ENCODE measurements around the gene LTB4R. TPM values are rescaled to one million over a fixed set of nuclear protein-coding genes. Genes with fewer than 3 reads are reported as not detected.

Gene LTB4R
- total RNA-seq = 6.7 TPM

DNA sequence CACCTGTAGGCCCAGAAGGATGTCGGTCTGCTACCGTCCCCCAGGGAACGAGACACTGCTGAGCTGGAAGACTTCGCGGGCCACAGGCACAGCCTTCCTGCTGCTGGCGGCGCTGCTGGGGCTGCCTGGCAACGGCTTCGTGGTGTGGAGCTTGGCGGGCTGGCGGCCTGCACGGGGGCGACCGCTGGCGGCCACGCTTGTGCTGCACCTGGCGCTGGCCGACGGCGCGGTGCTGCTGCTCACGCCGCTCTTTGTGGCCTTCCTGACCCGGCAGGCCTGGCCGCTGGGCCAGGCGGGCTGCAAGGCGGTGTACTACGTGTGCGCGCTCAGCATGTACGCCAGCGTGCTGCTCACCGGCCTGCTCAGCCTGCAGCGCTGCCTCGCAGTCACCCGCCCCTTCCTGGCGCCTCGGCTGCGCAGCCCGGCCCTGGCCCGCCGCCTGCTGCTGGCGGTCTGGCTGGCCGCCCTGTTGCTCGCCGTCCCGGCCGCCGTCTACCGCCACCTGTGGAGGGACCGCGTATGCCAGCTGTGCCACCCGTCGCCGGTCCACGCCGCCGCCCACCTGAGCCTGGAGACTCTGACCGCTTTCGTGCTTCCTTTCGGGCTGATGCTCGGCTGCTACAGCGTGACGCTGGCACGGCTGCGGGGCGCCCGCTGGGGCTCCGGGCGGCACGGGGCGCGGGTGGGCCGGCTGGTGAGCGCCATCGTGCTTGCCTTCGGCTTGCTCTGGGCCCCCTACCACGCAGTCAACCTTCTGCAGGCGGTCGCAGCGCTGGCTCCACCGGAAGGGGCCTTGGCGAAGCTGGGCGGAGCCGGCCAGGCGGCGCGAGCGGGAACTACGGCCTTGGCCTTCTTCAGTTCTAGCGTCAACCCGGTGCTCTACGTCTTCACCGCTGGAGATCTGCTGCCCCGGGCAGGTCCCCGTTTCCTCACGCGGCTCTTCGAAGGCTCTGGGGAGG is at the start of gene LTB4R:
LTB4R (plus strand) TSS at position 857 of the 959 bp plus-strand sequence. CDS start 4,150 bp downstream, outside the sequence.

DNA sequence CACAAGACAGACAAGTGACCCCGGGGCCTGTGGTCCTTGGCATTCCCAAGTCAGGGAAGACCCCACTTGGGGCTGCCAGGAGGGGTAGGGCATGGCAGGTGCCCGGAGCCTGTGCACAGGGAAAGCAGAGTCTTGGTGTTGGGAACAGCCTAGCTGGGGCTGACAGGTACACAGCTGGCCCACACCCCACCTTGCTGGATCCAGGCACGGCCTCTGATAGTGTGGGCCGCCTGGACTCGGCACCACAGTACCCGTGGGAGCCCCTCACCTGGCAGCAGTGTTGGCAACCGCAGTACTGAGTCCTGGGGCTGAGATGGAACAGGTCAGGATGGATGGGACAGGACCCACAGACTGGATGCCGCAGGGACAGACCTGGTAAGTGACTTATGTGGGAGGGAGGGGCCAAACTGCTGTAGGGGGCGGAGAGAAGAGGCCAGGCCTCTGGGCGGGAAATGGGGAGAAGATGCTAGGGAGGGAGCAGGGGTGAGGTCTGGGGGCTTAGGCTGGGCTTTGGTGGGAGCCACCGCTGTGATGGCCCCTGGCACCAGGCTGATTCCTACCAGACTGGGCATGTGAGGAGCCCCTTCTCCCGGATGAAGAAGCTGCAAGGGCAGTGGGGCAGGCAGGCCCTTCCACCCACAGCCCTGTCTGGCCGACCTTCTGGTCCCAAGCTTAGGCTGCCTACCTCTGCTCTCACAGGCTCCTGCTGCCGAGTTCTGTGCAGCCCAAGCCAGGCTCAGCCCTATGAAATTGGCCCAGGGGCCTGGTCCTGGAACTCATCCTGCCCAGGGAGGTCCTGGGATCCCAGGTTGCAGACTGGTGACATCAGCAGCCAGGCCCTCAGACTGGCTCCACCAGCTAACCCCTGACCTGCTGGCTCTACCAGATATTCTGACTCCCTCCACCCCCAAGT is 48.2 kb upstream of the LTB4R start, which contains the start of gene TGM1:
TGM1 (minus strand) TSS at position 357 of the 913 bp plus-strand sequence. CDS start 825 bp downstream, outside the sequence.

GRCh38 chr14:24271134-24271833 is 40.0 kb upstream of the LTB4R start, which contains the start of gene RABGGTA:
Gene RABGGTA, minus strand, starts transcription at chr14:24271597. Its CDS starts 482 bp downstream, at chr14:24271115.

GRCh38 chr14:24299255-24300191 is 11.8 kb upstream of the LTB4R start, which contains the start of the genes DHRS1 and NOP9:
Gene DHRS1, minus strand, starts transcription at chr14:24299780. Its CDS starts 674 bp downstream, at chr14:24299106.
Gene NOP9, plus strand, starts transcription at chr14:24299850. Its CDS starts 105 bp downstream, at chr14:24299955.

GRCh38 chr14:24307575-24308341 is 3.5 kb upstream of the LTB4R start, which contains the start of gene CIDEB:
Gene CIDEB, minus strand, starts transcription at chr14:24307977. Its CDS starts 119 bp downstream, at chr14:24307858.

DNA sequence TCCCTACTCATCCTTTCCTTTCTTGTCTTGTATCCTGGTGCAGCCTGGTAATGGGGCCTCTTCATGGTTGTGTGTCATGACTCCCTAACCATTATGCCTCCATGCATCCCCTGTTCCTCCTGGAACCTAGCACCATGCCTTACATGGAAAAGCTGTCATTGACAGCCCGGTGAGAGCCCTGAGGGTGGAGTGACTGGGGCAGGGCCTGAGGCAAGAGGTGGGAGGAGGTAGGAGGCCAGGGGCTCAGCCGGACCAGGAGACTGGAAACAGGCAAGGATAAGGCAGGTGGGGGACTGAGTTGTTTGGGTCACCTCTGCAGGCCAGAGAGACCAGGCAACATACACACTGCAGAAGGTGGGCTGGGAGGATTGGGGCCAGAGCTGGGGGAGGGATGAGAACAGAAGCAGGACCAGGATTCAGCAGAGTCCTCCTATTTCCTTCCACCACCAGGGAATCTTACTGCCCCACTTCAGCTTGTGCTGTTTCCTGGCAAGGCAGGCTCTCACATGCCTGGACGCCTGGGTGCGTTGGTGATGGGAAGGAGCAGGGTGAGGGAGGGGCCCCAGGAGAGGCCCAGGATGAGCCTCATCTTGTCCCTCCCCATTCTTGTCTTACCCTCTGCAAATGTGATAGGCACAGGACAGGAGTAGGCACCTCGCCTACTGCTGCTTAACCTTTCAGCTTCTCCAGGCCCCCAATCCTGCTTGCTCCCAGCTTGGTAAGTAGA is 1.6 kb upstream of the LTB4R start, which contains the start of gene LTB4R2:
LTB4R2 (plus strand) TSS at position 603 of the 727 bp plus-strand sequence. CDS start 525 bp downstream, outside the sequence.

DNA sequence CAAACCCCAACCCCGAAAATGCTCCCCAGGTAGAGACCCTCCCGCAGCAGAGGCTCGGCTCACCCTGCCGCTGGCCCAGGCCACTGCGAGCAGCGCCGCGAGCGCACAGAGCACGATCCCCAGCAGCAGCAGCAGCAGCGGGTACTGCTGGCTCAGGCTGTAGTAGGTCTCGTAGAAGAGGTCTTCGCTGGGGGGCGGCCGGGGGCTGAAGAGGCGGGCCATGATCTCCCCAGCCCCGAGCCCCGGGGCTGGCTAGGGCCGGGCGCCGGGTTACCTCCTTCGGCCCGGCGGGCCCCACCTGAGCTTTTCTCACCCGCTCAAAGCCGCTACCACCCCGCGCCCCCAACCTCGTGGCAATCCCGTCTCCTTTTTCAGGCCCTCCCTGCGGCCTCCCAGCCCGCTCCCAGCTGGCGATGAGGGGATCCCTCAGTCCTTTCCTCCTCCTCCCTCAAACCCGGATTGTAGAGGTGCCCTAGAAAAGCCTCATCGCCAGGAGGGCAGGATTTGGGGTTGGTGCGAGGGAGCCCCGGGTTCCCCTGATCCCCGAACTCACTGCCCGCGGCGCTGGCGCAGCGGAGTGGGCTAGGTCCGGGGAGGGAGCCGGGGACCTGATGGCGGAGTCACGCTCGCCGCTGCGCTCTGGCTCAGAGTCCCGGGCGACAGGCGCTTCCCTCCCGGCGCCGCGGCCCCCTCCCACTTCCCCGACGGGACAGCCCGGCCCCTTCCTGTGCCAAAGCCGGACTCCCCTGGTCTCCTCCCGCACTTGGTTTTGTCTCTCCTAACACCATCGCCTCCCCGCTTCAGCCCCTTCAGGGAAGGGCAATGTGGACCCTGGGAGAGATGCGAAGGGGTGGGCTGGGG is 23.4 kb downstream of the LTB4R start, which contains the start of gene ADCY4:
ADCY4 (minus strand) TSS at position 641 of the 861 bp plus-strand sequence; CDS start at position 222, 419 bp downstream.

GRCh38 chr14:24339284-24340151 is 28.2 kb downstream of the LTB4R start, which contains the start of gene RIPK3:
Gene RIPK3, minus strand, starts transcription at chr14:24339991. Its CDS starts 165 bp downstream, at chr14:24339826.

Small RNA genes lying within 50 kb of the gene (small RNA-seq; reads per million reads assigned to genes)
- not detected for gene RF00026 (ENCODE audit: low replicate concordance)

Other genes starting within 250 kb of the LTB4R start
- gene CPNE6, start 239.9 kb upstream of the LTB4R start, total RNA-seq = not detected
- 26.3 TPM for gene PCK2, start 217.2 kb upstream of the LTB4R start, total RNA-seq
- 145 TPM for gene DCAF11, start 196.7 kb upstream of the LTB4R start, total RNA-seq
- 4.4 TPM for gene NRL, start 196.6 kb upstream of the LTB4R start, total RNA-seq
- gene FITM1, start 180.8 kb upstream of the LTB4R start, total RNA-seq = 39.1 TPM
- gene PSME1, start 175.3 kb upstream of the LTB4R start, total RNA-seq = 95.0 TPM
- 13.4 TPM for gene EMC9, start 169.9 kb upstream of the LTB4R start, total RNA-seq
- gene PSME2, start 164.9 kb upstream of the LTB4R start, total RNA-seq = 85.5 TPM
- 52.8 TPM for gene RNF31, start 164.0 kb upstream of the LTB4R start, total RNA-seq
- gene IRF9, start 150.2 kb upstream of the LTB4R start, total RNA-seq = 58.3 TPM
- 28.1 TPM for gene REC8, start 139.4 kb upstream of the LTB4R start, total RNA-seq
- 56.7 TPM for gene IPO4, start 122.7 kb upstream of the LTB4R start, total RNA-seq
- 51.6 TPM for gene TM9SF1, start 116.1 kb upstream of the LTB4R start, total RNA-seq
- not detected for gene TSSK4, start 105.8 kb upstream of the LTB4R start, total RNA-seq
- 21.8 TPM for gene CHMP4A, start 98.0 kb upstream of the LTB4R start, total RNA-seq
- gene MDP1, start 95.4 kb upstream of the LTB4R start, total RNA-seq = 14.4 TPM
- gene NEDD8, start 79.1 kb upstream of the LTB4R start, total RNA-seq = 56.1 TPM
- 60.7 TPM for gene GMPR2, start 78.6 kb upstream of the LTB4R start, total RNA-seq
- gene TINF2, start 68.9 kb upstream of the LTB4R start, total RNA-seq = 48.2 TPM
- gene TGM1, start 48.3 kb upstream of the LTB4R start, total RNA-seq = 0.29 TPM
- gene RABGGTA, start 39.9 kb upstream of the LTB4R start, total RNA-seq = 18.9 TPM
- 29.6 TPM for gene DHRS1, start 11.7 kb upstream of the LTB4R start, total RNA-seq
- gene NOP9, start 11.7 kb upstream of the LTB4R start, total RNA-seq = 18.5 TPM
- gene CIDEB, start 3.5 kb upstream of the LTB4R start, total RNA-seq = 13.8 TPM
- gene LTB4R2, start 1.4 kb upstream of the LTB4R start, total RNA-seq = 9.1 TPM
- 29.7 TPM for gene ADCY4, start 23.6 kb downstream of the LTB4R start, total RNA-seq
- 4.3 TPM for gene RIPK3, start 28.5 kb downstream of the LTB4R start, total RNA-seq
- 53.0 TPM for gene NFATC4, start 56.7 kb downstream of the LTB4R start, total RNA-seq
- gene NYNRIN, start 87.5 kb downstream of the LTB4R start, total RNA-seq = 37.2 TPM
- 2.6 TPM for gene CBLN3, start 118.2 kb downstream of the LTB4R start, total RNA-seq
- gene KHNYN, start 118.5 kb downstream of the LTB4R start, total RNA-seq = 47.3 TPM
- 28.1 TPM for gene SDR39U1, start 131.3 kb downstream of the LTB4R start, total RNA-seq
- not detected for gene CMA1, start 196.8 kb downstream of the LTB4R start, total RNA-seq

Data from metanephros (tissue), 2 donors.